ENCODE results near the gene DNM1L. TPM values are rescaled to one million over a fixed set of nuclear protein-coding genes. Genes with fewer than 3 reads are reported as not detected.

Gene DNM1L
- total RNA-seq, 1 experiment from 2014 or later = 112 TPM

DNA sequence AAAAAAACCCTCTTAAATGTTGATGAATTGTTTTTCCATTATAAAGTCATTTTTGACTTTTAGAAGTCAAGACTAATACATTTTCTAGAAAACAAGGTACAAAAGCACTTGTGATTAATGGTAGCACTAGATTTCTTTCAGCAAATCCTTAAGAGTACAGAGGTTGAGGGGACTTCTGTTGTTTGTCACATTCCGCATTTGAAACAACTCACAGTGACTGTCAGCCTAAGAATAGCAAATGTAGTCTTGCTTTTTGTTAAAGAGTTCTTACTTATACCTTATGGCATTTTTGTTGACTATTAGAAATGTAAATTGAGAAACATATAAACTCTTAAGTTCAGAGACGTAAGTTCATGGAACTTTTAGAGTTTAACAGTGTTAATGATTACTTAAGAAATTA is 60.2 kb downstream of the DNM1L start:
- intact Hi-C loops (cut with micrococcal nuclease; ENCODE audit: unreplicated experiment) = no loop called here
- no peaks in the 10 kb centered on the region for H3K27me3 ChIP-seq (ENCODE audit: insufficient read depth, low read depth)

DNA sequence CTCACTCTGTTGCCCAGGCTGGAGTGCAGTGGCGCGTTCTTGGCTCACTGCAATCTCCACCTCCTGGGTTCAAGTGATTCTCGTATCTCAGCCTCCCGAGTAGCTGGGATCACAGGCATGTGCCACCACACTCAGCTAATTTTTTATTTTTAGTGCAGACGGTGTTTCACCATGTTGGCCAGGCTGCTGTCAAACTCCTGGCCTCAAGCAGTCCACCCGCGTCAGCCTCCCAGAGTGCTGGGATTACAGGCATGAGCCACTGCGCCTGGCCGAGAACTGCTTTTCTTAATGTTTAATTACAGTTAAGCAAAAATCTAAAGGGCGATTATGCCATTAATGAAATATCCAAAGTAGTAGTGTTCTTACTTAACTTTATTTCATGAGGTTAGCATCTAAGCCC is 63.0 kb downstream of the DNM1L start:
- TF ChIP-seq, protein P1, sequence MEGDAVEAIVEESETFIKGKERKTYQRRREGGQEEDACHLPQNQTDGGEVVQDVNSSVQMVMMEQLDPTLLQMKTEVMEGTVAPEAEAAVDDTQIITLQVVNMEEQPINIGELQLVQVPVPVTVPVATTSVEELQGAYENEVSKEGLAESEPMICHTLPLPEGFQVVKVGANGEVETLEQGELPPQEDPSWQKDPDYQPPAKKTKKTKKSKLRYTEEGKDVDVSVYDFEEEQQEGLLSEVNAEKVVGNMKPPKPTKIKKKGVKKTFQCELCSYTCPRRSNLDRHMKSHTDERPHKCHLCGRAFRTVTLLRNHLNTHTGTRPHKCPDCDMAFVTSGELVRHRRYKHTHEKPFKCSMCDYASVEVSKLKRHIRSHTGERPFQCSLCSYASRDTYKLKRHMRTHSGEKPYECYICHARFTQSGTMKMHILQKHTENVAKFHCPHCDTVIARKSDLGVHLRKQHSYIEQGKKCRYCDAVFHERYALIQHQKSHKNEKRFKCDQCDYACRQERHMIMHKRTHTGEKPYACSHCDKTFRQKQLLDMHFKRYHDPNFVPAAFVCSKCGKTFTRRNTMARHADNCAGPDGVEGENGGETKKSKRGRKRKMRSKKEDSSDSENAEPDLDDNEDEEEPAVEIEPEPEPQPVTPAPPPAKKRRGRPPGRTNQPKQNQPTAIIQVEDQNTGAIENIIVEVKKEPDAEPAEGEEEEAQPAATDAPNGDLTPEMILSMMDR (conservative IDR thresholded peaks at IDR 0.05) = no peak
- no peak for TF ChIP-seq EZH2 (IDR thresholded peaks at IDR 0.05; ENCODE audit: low read depth)
- Histone ChIP-seq H3K36me3 (ENCODE audit: low read depth) (peaks cover 49% of the 10 kb centered on the region), H3K9me2 (ENCODE audit: insufficient read depth) (no peaks in the 10 kb centered on the region), H4K20me1 (ENCODE audit: insufficient read depth) (peaks cover 36% of the 10 kb centered on the region), H3K4me1 (replicated peaks; ENCODE audit: insufficient read depth) (no peaks in the 10 kb centered on the region), H2AFZ (no peak overlapping the region), H3F3A (ENCODE audit: insufficient read depth, low read depth) (peaks cover 27% of the 10 kb centered on the region), H3K27me3 (ENCODE audit: insufficient read depth, low read depth) (no peaks in the 10 kb centered on the region), H3K9me3 (ENCODE audit: insufficient read depth, low read depth) (no peaks in the 10 kb centered on the region), H3K4me2 (no peak overlapping the region), H3K79me2 (ENCODE audit: low read depth) (0 out of 2 replicates have a peak, but pooled peaks cover 4% of the 10 kb centered on the region), H3K27ac (no peak overlapping the region), H3K4me3 (no peak overlapping the region)
- no peak for DNase-seq
- ChIA-PET CTCF (interaction anchor here (0.7 kb wide), 1 partner anchor 430 kb away, joined by 19 read pairs; no protein-coding TSS in a partner anchor), POLR2A (ENCODE audit: unreplicated experiment) (interaction anchor here (0.6 kb wide), 1 partner anchor 1096 kb away, joined by 5 read pairs; no protein-coding TSS in a partner anchor)
- no TSS peak for BruUV-seq (replicated peaks)
- intact Hi-C loops (cut with micrococcal nuclease; ENCODE audit: unreplicated experiment) = no loop called here

More for the DNA sequence above, 60.2 kb downstream of the DNM1L start:
- Histone ChIP-seq H3K9me3 (ENCODE audit: insufficient read depth, low read depth) (no peaks in the 10 kb centered on the region), H3K9me2 (ENCODE audit: insufficient read depth) (no peaks in the 10 kb centered on the region), H4K20me1 (ENCODE audit: insufficient read depth) (peaks cover 32% of the 10 kb centered on the region), H3K79me2 (ENCODE audit: low read depth) (0 out of 2 replicates have a peak, but pooled peaks cover 4% of the 10 kb centered on the region), H3K4me2 (no peak overlapping the region), H3K36me3 (ENCODE audit: low read depth) (peaks cover 40% of the 10 kb centered on the region), H3F3A (ENCODE audit: insufficient read depth, low read depth) (peaks cover 13% of the 10 kb centered on the region; the same call in 1 of the 2 replicates), H3K27ac (no peak overlapping the region), H3K4me3 (no peak overlapping the region), H2AFZ (no peak overlapping the region), H3K4me1 (replicated peaks; ENCODE audit: insufficient read depth) (no peaks in the 10 kb centered on the region)
- POLR2A ChIA-PET (ENCODE audit: unreplicated experiment) = no interaction called here
- no peak for DNase-seq
- CTCF ChIA-PET = interaction anchor here (0.5 kb wide), 1 partner anchor 1336 kb away, joined by 3 read pairs; no protein-coding TSS in a partner anchor
- no TSS peak for BruUV-seq (replicated peaks)
- TF ChIP-seq EZH2 (IDR thresholded peaks at IDR 0.05; ENCODE audit: low read depth) = no peak

DNA sequence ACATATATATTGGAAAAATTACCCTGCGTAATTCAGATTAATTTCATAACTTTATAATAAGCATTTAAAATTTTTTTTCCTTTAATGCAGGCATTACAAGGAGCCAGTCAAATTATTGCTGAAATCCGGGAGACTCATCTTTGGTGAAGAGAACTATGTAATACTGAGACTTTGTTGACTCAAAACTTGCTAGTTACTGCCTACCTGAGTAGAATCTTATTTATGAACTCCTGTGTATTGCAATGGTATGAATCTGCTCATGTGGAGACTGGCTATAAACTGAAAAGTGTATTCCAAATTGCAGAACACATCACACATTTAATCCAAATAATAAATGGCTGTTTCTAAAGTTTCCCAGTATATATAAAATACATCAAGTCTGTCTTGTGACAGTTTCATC is 64.2 kb downstream of the DNM1L start:
- Histone ChIP-seq H3K36me3 (ENCODE audit: low read depth) (peaks cover 47% of the 10 kb centered on the region), H3K4me2 (no peak overlapping the region), H3K27me3 (ENCODE audit: insufficient read depth, low read depth) (no peaks in the 10 kb centered on the region), H3K27ac (no peak overlapping the region), H3K79me2 (ENCODE audit: low read depth) (0 out of 2 replicates have a peak, but pooled peaks cover 4% of the 10 kb centered on the region), H3K9me2 (ENCODE audit: insufficient read depth) (no peaks in the 10 kb centered on the region), H3K9me3 (ENCODE audit: insufficient read depth, low read depth) (no peaks in the 10 kb centered on the region), H3K4me1 (replicated peaks; ENCODE audit: insufficient read depth) (no peaks in the 10 kb centered on the region), H3F3A (ENCODE audit: insufficient read depth, low read depth) (peaks cover 32% of the 10 kb centered on the region), H4K20me1 (ENCODE audit: insufficient read depth) (peaks cover 27% of the 10 kb centered on the region), H2AFZ (no peak overlapping the region), H3K4me3 (no peak overlapping the region)
- TF ChIP-seq EZH2 (IDR thresholded peaks at IDR 0.05; ENCODE audit: low read depth) = no peak
- TF ChIP-seq, protein P1 (conservative IDR thresholded peaks at IDR 0.05) = no peak
- intact Hi-C loops (cut with micrococcal nuclease; ENCODE audit: unreplicated experiment) = no loop called here
- BruUV-seq (replicated peaks) = no TSS peak
- ChIA-PET POLR2A (ENCODE audit: unreplicated experiment) (no interaction called here), CTCF (no interaction called here)
- no peak for DNase-seq

Data from PC-9 (cell line).